ENCODE measurements around the gene TRPT1. TPM values are rescaled to one million over a fixed set of nuclear protein-coding genes. Genes with fewer than 3 reads are reported as not detected.

TRPT1 gene
- total RNA-seq, 2 donors from 2014 or later, result 45.6 to 60.4 TPM

DNA sequence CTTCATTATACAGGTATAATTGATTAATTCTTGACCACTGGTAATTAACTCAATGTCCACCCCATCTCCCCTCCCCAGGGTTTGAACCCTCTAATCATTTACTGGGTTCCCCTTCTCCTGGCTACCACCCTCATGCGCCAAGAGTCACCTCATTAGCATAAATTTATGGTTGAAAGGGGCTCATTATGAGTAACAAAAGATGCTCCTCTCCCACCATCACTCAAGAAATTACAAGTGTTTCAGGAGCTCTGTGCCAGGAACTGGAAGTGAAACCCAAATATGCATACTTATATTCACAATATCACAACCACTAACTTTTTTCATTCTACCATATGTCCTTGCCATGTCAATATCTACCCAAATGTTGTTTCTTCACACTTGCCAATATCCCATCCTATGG, 47.8 kb downstream of the TRPT1 start:
- H3K27me3 Mint-ChIP-seq (ENCODE audit: insufficient read depth), result peaks cover 6% of the 10 kb centered on the region
- peaks cover 6% of the 10 kb centered on the region for H3K4me1 ChIP-seq (ENCODE audit: control insufficient read depth, insufficient read depth, low read length)
- no peak for DNase-seq
- no peaks in the 10 kb centered on the region for H3K27me3 ChIP-seq (ENCODE audit: control insufficient read depth, insufficient read depth, low read length, poor library complexity, severe bottlenecking)
- H3K4me3 Mint-ChIP-seq, result no peak overlapping the region
- TF ChIP-seq CTCF (conservative IDR thresholded peaks at IDR 0.05), result no peak
- peaks cover 12% of the 10 kb centered on the region for H3K36me3 Mint-ChIP-seq (ENCODE audit: low read depth)
- H3K27ac Mint-ChIP-seq, result no peak overlapping the region
- H3K9me3 Mint-ChIP-seq, result peaks cover 11% of the 10 kb centered on the region
- 91% methylated on average over 1 of the region's 1 CpG; no CpG with 5 or more reads in 1 of the 2 experiments for WGBS, 2 experiments (ENCODE audit: insufficient coverage in 1 of 2, insufficient read length in 1 of 2)
- no peak overlapping the region for H3K9ac ChIP-seq (ENCODE audit: extremely low read depth, low read length, poor library complexity, severe bottlenecking)
- no peaks in the 10 kb centered on the region for H3K36me3 ChIP-seq (ENCODE audit: control insufficient read depth, insufficient read depth, low read length)
- H3K9me3 ChIP-seq (ENCODE audit: control insufficient read depth, low read length), result peaks cover 9% of the 10 kb centered on the region
- no peak overlapping the region for H3K27ac ChIP-seq (ENCODE audit: low read depth, low read length)
- H3K4me1 Mint-ChIP-seq, result peaks cover 8% of the 10 kb centered on the region
- H3K4me3 ChIP-seq (ENCODE audit: low read length), result no peak overlapping the region

GRCh38 chr11:64176751-64177150, 49.2 kb downstream of the TRPT1 start:
- DNase-seq, result no peak
- Mint-ChIP-seq H3K27me3 (ENCODE audit: insufficient read depth) (peaks cover 6% of the 10 kb centered on the region), H3K36me3 (ENCODE audit: low read depth) (peaks cover 12% of the 10 kb centered on the region), H3K4me3 (no peak overlapping the region), H3K27ac (no peak overlapping the region), H3K4me1 (peaks cover 5% of the 10 kb centered on the region), H3K9me3 (peaks cover 11% of the 10 kb centered on the region)
- peaks cover 9% of the 10 kb centered on the region for H3K9me3 ChIP-seq (ENCODE audit: control insufficient read depth, low read length)
- no peak overlapping the region for H3K27ac ChIP-seq (ENCODE audit: low read depth, low read length)
- no peak for TF ChIP-seq CTCF (conservative IDR thresholded peaks at IDR 0.05)
- H3K27me3 ChIP-seq (ENCODE audit: control insufficient read depth, insufficient read depth, low read length, poor library complexity, severe bottlenecking), result no peaks in the 10 kb centered on the region
- no peak overlapping the region for H3K9ac ChIP-seq (ENCODE audit: extremely low read depth, low read length, poor library complexity, severe bottlenecking)
- H3K4me1 ChIP-seq (ENCODE audit: control insufficient read depth, insufficient read depth, low read length), result peaks cover 3% of the 10 kb centered on the region
- 93 to 94% methylated on average over 4 to 8 of the region's 8 CpGs for WGBS, 2 experiments (ENCODE audit: insufficient coverage in 1 of 2, insufficient read length in 1 of 2)
- H3K4me3 ChIP-seq (ENCODE audit: low read length), result no peak overlapping the region
- no peaks in the 10 kb centered on the region for H3K36me3 ChIP-seq (ENCODE audit: control insufficient read depth, insufficient read depth, low read length)

Other genes with a start within 250 kb of the TRPT1 start
- 10 to 100 TPM; 87.7 to 95.1 TPM for gene OTUB1, start 239.7 kb downstream of the TRPT1 start, total RNA-seq
- gene FLRT1, start 190.3 kb downstream of the TRPT1 start, total RNA-seq, result not detected
- gene MACROD1, start 60.1 kb downstream of the TRPT1 start, total RNA-seq, result 10 to 100 TPM; 23.0 to 41.9 TPM
- gene STIP1, start 40.0 kb downstream of the TRPT1 start, total RNA-seq, result 100 to 1,000 TPM; 230 to 257 TPM
- gene FERMT3, start 19.5 kb downstream of the TRPT1 start, total RNA-seq, result 1 to 10 TPM; 4.2 to 5.3 TPM
- 10 to 100 TPM; 54.4 to 55.9 TPM for gene NUDT22, start 88 bp upstream of the TRPT1 start, total RNA-seq
- 10 to 100 TPM; 20.3 to 22.9 TPM for gene DNAJC4, start 4.4 kb upstream of the TRPT1 start, total RNA-seq
- gene VEGFB, start 8.4 kb upstream of the TRPT1 start, total RNA-seq, result 10 to 100 TPM; 58.9 to 78.4 TPM
- 10 to 100 TPM; 44.6 to 53.7 TPM for gene FKBP2, start 14.9 kb upstream of the TRPT1 start, total RNA-seq
- gene PPP1R14B, start 20.8 kb upstream of the TRPT1 start, total RNA-seq, result 100 to 1,000 TPM; 228 to 265 TPM
- 10 to 100 TPM; 75.0 to 83.2 TPM for gene PLCB3, start 25.3 kb upstream of the TRPT1 start, total RNA-seq
- 10 to 100 TPM; 42.3 to 48.2 TPM for gene BAD, start 58.5 kb upstream of the TRPT1 start, total RNA-seq
- 10 to 100 TPM; 57.7 to 58.4 TPM for gene GPR137, start 59.7 kb upstream of the TRPT1 start, total RNA-seq
- gene KCNK4, start 65.1 kb upstream of the TRPT1 start, total RNA-seq, result not detected
- gene CATSPERZ, start 74.2 kb upstream of the TRPT1 start, total RNA-seq, result not detected
- gene ESRRA, start 79.3 kb upstream of the TRPT1 start, total RNA-seq, result 10 to 100 TPM; 22.8 to 34.5 TPM
- 100 to 1,000 TPM; 265 to 352 TPM for gene TRMT112, start 91.4 kb upstream of the TRPT1 start, total RNA-seq
- gene PRDX5, start 91.9 kb upstream of the TRPT1 start, total RNA-seq, result 100 to 1,000 TPM; 235 to 289 TPM
- 10 to 100 TPM; 14.2 to 15.2 TPM for gene CCDC88B, start 114.0 kb upstream of the TRPT1 start, total RNA-seq
- gene RPS6KA4, start 133.0 kb upstream of the TRPT1 start, total RNA-seq, result 10 to 100 TPM; 13.5 to 14.5 TPM